Measurements from ENCODE around the gene SLC35F1. TPM values are rescaled to one million over a fixed set of nuclear protein-coding genes. Genes with fewer than 3 reads are reported as not detected.

The SLC35F1 gene
- total and polyA plus RNA-seq, 9 donors, result 0.08 to 2.5 (median 0.24) TPM; not detected in 1

DNA sequence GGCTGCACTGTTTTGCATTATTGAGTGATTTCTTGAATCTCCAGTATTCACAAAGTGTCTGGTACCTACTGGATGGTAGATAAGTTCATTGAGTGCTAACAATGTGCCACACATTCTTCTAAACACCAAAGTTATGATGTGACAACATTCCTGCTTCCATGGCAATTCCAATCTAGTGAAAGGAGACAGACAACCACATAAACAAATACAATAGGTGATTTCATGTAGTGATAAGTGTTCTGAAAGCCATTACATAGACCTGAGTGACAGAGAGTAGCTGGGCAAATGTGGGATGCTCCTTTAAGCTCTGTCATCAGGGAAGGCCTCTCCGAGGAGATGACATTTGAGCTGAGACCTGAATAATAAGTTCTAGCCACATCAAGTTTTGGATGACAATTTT lies 295.5 kb downstream of the SLC35F1 start:
- no peak for DNase-seq
- Histone ChIP-seq H3K36me3 (no peaks in the 10 kb centered on the region), H3K27me3 (no peaks in the 10 kb centered on the region), H3K4me3 (no peak overlapping the region), H3K4me1 (ENCODE audit: insufficient read depth) (no peaks in the 10 kb centered on the region), H3K27ac (no peak overlapping the region), H3K9me3 (no peaks in the 10 kb centered on the region)
- WGBS, 3 donors, result 63 to 86% (median 84%) methylated on average over 1 of the region's 1 CpG
- intact Hi-C loops (cut with DNase I), result no loop called here
- TF ChIP-seq POLR2A (IDR thresholded peaks at IDR 0.05) (no peak), EP300 (IDR thresholded peaks at IDR 0.05) (no peak), CTCF (IDR thresholded peaks at IDR 0.05) (no peak)

DNA sequence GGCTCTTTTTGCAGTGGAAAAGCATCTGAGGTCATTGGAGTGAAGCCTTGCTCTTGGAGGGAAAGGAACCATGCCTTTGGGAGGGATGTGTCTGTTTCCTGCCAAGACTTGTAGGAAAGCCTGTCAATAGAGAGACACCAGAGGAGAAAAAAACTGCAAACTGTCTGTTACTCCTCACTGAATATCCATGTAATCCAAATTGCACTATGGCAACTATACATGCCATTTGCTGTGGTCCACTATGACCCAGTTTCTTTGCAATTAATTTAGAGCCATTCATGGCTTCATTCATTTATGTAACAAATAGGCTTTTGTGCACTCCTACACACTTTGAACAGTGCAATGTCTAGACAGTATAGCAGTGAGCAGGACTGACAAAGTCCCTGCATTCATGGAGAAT lies 296.5 kb downstream of the SLC35F1 start:
- TF ChIP-seq CTCF (IDR thresholded peaks at IDR 0.05) (no peak), EP300 (IDR thresholded peaks at IDR 0.05) (no peak), POLR2A (IDR thresholded peaks at IDR 0.05) (no peak)
- no peaks in the 10 kb centered on the region for H3K27me3 ChIP-seq
- intact Hi-C loops (cut with DNase I), result no loop called here
- no peak for DNase-seq
- H3K36me3 ChIP-seq, result no peaks in the 10 kb centered on the region
- H3K27ac ChIP-seq, result no peak overlapping the region
- H3K4me1 ChIP-seq (ENCODE audit: insufficient read depth), result no peaks in the 10 kb centered on the region
- H3K4me3 ChIP-seq, result no peak overlapping the region
- H3K9me3 ChIP-seq, result no peaks in the 10 kb centered on the region

- Histone ChIP-seq H3K27ac (no peak overlapping the region), H3K36me3 (no peaks in the 10 kb centered on the region), H3K4me1 (ENCODE audit: insufficient read depth) (no peaks in the 10 kb centered on the region), H3K27me3 (no peaks in the 10 kb centered on the region), H3K9me3 (no peaks in the 10 kb centered on the region), H3K4me3 (no peak overlapping the region)
- WGBS, 3 donors, result 65 to 69% (median 68%) methylated on average over 1 of the region's 1 CpG
- intact Hi-C loops (cut with DNase I), result no loop called here
- DNase-seq, result no peak
- TF ChIP-seq POLR2A (IDR thresholded peaks at IDR 0.05) (no peak), EP300 (IDR thresholded peaks at IDR 0.05) (no peak), CTCF (IDR thresholded peaks at IDR 0.05) (no peak)
Measured at GRCh38 chr6:118206221-118206620, 299.2 kb downstream of the SLC35F1 start.

DNA sequence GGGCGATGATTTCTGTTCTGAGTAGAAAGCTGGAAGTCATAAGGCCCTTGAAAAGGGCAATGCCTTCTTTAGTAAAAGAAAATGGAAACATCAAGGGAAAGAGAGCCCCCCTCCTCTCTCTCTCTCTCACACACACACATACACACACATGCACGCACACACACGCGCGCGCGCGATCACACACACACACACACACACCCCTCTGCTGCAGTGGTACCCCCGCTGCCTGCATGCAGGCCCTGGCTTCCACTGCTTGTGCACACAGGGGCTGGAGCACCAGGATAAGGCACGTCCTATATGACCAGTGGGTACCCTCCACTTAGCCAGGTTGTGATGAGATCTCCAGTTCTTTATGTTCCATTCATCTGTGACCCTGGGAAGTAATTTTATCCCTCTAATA lies 300.9 kb downstream of the SLC35F1 start:
- intact Hi-C loops (cut with DNase I), result no loop called here
- Histone ChIP-seq H3K36me3 (no peaks in the 10 kb centered on the region), H3K4me1 (ENCODE audit: insufficient read depth) (no peaks in the 10 kb centered on the region), H3K27me3 (no peaks in the 10 kb centered on the region), H3K9me3 (no peaks in the 10 kb centered on the region), H3K27ac (no peak overlapping the region), H3K4me3 (no peak overlapping the region)
- 95 to 96% (median 95%) methylated on average over 10 of the region's 10 CpGs for WGBS, 3 donors
- no peak for TF ChIP-seq POLR2A (IDR thresholded peaks at IDR 0.05)
- TF ChIP-seq EP300 (IDR thresholded peaks at IDR 0.05), result no peak
- no peak for TF ChIP-seq CTCF (IDR thresholded peaks at IDR 0.05)
- DNase-seq, result no peak
